ENCODE measurements around the gene CBLC.

The CBLC gene

DNA sequence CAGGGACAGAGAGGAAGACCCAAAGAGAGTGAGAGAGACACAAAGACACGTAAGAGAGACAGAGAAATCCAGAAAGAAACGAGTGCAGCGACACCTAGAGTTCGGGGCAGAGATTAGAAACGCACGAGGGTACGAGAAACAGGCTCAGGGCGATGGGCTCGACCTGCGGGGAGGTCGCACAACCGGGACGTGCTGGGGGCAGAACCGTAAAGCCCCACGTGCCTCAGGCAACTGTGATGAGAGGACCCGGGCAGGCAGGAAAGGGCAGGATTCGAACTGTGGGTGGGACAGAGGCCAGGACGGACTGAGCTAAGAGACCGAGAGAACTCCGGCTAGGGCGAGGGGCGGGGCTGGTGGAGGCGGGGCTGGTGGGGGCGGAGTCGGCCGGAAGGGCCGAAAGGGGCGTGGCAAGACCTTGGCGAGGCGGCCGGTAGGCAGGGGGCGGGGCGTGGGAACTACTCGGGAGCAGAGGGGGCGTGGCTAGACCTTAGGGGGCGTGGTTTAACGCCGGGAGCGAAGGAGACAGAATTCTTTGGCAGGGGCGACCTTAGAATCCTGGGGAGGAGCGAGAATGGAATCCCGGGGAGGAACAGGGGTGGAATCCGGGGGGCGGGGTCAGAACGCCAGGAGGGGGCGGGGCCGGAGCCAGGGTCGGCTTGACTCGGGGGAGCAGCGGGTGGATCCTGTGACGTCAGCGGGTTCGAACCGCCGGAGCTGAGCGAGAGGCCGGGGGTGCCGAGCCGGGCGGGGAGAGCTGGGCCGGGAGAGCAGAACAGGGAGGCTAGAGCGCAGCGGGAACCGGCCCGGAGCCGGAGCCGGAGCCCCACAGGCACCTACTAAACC is 68.1 kb downstream of the CBLC start, which contains the start of gene NECTIN2:
TSS of gene NECTIN2 (plus strand) at position 686 of the 843 bp plus-strand sequence. CDS start 229 bp downstream, outside the sequence.
- peak; percentile 65 for ATAC-seq

DNA sequence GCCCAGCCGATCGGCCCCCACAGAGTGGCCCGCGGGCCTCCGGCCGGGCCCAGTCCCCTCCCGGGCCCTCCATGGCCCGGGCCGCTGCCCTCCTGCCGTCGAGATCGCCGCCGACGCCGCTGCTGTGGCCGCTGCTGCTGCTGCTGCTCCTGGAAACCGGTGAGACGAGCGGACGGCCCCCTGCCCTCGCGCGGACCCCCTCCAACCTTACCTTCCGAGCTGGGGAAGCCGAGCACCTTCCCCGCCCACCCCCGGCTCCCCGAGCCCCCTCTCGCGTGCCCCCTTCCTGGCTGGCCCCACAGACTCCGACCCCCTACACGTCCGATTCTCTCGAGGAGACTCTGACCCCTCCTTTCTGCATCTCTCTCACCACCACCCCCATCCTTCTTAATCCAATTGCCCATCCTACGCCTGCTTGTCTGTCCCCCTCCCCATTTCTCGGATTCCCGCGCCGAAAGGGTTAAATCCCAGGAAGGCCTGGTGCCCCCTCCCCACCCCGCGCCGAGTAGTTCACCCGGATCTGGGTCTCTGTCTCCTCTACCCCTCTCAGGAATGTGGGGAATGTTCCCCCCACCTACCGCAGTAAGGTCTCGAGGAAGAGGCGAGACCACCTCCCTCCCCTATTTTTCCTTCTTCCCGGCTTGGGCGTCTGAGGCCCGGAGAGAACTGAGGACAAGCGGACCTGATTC is 68.9 kb downstream of the CBLC start:
- TF ChIP-seq, protein P1, sequence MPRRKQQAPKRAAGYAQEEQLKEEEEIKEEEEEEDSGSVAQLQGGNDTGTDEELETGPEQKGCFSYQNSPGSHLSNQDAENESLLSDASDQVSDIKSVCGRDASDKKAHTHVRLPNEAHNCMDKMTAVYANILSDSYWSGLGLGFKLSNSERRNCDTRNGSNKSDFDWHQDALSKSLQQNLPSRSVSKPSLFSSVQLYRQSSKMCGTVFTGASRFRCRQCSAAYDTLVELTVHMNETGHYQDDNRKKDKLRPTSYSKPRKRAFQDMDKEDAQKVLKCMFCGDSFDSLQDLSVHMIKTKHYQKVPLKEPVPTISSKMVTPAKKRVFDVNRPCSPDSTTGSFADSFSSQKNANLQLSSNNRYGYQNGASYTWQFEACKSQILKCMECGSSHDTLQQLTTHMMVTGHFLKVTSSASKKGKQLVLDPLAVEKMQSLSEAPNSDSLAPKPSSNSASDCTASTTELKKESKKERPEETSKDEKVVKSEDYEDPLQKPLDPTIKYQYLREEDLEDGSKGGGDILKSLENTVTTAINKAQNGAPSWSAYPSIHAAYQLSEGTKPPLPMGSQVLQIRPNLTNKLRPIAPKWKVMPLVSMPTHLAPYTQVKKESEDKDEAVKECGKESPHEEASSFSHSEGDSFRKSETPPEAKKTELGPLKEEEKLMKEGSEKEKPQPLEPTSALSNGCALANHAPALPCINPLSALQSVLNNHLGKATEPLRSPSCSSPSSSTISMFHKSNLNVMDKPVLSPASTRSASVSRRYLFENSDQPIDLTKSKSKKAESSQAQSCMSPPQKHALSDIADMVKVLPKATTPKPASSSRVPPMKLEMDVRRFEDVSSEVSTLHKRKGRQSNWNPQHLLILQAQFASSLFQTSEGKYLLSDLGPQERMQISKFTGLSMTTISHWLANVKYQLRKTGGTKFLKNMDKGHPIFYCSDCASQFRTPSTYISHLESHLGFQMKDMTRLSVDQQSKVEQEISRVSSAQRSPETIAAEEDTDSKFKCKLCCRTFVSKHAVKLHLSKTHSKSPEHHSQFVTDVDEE (CRISPR knock-in tag; IDR thresholded peaks at IDR 0.05), result no peak
- TF ChIP-seq ZNF8 (CRISPR knock-in tag; IDR thresholded peaks at IDR 0.05), result no peak
- TF ChIP-seq ZNF70 (CRISPR knock-in tag; IDR thresholded peaks at IDR 0.05), result no peak
- TF ChIP-seq, protein P2, sequence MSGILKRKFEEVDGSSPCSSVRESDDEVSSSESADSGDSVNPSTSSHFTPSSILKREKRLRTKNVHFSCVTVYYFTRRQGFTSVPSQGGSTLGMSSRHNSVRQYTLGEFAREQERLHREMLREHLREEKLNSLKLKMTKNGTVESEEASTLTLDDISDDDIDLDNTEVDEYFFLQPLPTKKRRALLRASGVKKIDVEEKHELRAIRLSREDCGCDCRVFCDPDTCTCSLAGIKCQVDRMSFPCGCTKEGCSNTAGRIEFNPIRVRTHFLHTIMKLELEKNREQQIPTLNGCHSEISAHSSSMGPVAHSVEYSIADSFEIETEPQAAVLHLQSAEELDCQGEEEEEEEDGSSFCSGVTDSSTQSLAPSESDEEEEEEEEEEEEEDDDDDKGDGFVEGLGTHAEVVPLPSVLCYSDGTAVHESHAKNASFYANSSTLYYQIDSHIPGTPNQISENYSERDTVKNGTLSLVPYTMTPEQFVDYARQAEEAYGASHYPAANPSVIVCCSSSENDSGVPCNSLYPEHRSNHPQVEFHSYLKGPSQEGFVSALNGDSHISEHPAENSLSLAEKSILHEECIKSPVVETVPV (CRISPR knock-in tag; IDR thresholded peaks at IDR 0.05), result no peak
- no peak for ATAC-seq

More for the DNA sequence above, 68.1 kb downstream of the CBLC start, which contains the start of gene NECTIN2:
- TF ChIP-seq, protein P3, sequence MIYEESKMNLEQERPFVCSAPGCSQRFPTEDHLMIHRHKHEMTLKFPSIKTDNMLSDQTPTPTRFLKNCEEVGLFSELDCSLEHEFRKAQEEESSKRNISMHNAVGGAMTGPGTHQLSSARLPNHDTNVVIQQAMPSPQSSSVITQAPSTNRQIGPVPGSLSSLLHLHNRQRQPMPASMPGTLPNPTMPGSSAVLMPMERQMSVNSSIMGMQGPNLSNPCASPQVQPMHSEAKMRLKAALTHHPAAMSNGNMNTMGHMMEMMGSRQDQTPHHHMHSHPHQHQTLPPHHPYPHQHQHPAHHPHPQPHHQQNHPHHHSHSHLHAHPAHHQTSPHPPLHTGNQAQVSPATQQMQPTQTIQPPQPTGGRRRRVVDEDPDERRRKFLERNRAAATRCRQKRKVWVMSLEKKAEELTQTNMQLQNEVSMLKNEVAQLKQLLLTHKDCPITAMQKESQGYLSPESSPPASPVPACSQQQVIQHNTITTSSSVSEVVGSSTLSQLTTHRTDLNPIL (CRISPR knock-in tag; IDR thresholded peaks at IDR 0.05; ENCODE audit: low read depth), result no peak
- no peak for TF ChIP-seq GLIS3 (CRISPR knock-in tag; IDR thresholded peaks at IDR 0.05)
- TF ChIP-seq ARNTL (CRISPR knock-in tag; IDR thresholded peaks at IDR 0.05; ENCODE audit: borderline replicate concordance, low read depth), result no peak

DNA sequence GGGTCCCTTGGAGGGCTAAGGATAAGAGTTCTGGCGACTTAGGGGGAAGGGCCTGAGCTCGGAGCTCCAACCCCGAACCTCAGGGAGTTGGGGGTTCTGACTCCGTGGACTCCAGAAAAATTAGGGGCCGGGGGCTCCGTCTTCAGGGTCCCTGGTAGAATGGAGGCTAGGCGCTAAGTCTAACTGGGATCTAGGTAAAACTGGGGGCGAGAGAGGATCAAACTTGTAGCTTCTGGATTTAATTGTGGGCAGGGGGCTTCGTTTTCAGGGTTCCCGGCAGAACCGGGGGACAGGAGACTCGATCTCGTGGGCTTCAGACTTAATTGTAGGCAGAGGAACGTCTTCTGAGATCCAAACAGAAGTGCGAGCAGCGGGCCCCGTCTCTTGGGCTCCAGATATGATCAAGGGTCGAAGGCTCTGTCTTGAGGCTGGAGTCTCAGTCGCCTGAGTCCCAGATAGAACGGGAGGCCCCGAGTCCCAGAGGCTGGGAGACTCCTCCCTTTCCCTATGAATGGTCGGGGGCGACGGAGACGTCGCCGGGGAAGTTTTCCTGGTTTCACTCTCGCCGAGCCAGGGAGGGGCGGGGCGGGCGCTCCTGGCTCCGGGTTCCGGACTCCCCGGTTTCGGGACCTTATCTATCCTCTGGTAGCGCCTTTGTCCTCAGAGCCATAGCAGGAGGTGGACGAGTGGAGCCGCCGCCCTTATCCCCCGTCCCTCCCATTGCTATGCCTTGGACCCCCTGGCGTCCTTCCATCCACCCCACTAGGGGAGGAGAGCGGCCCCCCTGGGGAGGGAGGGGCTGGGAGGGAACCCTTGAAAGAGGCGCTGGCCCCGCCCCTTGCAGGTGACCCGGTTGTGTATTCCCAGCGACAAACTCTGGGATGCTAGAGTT is 69.7 kb downstream of the CBLC start:
- ATAC-seq, result peak; percentile 30

DNA sequence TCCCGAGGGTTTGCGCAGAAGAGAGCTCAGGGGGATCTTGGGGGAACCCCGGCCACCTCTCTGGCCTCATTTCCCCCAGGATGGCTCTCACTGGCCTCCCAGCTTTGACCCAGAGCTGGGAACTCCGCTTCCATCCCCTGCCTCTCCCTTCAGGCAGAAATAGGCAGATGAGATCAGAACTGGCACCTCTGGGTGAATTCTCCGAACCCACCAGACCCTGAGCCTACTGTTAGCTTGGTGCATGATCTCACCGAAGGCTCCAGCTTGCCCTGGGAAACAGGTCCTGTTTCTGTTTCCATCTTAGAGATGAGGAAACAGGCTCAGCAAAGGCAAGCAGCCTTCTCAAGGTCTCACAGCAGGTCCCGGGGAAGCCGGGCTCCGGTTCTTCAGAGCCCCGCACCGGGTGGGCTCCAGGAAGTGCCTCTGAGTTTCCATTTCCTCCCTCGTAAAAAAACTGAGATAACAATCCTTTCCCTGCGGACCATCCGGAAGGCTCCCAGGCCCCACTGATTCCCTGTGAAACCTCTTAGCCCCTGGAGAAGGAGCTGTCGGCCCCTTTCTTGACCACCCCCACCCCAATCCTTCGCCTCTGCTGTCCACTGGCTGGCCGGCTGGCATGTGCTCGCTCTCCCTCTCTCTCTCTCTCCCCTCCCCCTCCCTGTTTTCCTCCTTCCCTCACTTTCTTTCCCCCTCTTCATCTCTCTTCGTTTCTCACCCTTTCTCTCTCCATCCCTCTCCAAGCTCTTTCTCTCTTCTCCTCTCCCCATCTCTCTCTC is 70.5 kb downstream of the CBLC start:
- peak; percentile 3 for ATAC-seq
- TF ChIP-seq GLIS3 (CRISPR knock-in tag; IDR thresholded peaks at IDR 0.05) (no peak), ZNF8 (CRISPR knock-in tag; IDR thresholded peaks at IDR 0.05) (no peak), ZNF565 (CRISPR knock-in tag; conservative IDR thresholded peaks at IDR 0.05; ENCODE audit: low read depth) (no peak), SNAI2 (CRISPR knock-in tag; IDR thresholded peaks at IDR 0.05) (no peak), ARNTL (CRISPR knock-in tag; IDR thresholded peaks at IDR 0.05; ENCODE audit: borderline replicate concordance, low read depth) (no peak), BACH2 (CRISPR knock-in tag; IDR thresholded peaks at IDR 0.05; ENCODE audit: borderline replicate concordance) (no peak), ZFP3 (CRISPR knock-in tag; IDR thresholded peaks at IDR 0.05) (no peak), OSR1 (CRISPR knock-in tag; IDR thresholded peaks at IDR 0.05) (no peak), ZFP30 (CRISPR knock-in tag; IDR thresholded peaks at IDR 0.05) (no peak), ZNF70 (CRISPR knock-in tag; IDR thresholded peaks at IDR 0.05) (no peak)
- TF ChIP-seq, protein P2 (CRISPR knock-in tag; IDR thresholded peaks at IDR 0.05), result no peak
- TF ChIP-seq, protein P3 (CRISPR knock-in tag; IDR thresholded peaks at IDR 0.05; ENCODE audit: low read depth), result no peak
- TF ChIP-seq, protein P1 (CRISPR knock-in tag; IDR thresholded peaks at IDR 0.05), result no peak

More for the DNA sequence above, 69.7 kb downstream of the CBLC start:
- TF ChIP-seq, protein P4, sequence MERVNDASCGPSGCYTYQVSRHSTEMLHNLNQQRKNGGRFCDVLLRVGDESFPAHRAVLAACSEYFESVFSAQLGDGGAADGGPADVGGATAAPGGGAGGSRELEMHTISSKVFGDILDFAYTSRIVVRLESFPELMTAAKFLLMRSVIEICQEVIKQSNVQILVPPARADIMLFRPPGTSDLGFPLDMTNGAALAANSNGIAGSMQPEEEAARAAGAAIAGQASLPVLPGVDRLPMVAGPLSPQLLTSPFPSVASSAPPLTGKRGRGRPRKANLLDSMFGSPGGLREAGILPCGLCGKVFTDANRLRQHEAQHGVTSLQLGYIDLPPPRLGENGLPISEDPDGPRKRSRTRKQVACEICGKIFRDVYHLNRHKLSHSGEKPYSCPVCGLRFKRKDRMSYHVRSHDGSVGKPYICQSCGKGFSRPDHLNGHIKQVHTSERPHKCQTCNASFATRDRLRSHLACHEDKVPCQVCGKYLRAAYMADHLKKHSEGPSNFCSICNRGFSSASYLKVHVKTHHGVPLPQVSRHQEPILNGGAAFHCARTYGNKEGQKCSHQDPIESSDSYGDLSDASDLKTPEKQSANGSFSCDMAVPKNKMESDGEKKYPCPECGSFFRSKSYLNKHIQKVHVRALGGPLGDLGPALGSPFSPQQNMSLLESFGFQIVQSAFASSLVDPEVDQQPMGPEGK (CRISPR knock-in tag; IDR thresholded peaks at IDR 0.05; ENCODE audit: borderline replicate concordance), result peak; percentile 51; the same call in 1 of the 2 replicates
- TF ChIP-seq ZC3H10 (CRISPR knock-in tag; IDR thresholded peaks at IDR 0.05), result no peak
